Epithelial cell of proximal tubule (primary cell): ENCODE results near the gene CAMKK1. TPM values are rescaled to one million over a fixed set of nuclear protein-coding genes. Genes with fewer than 3 reads are reported as not detected.

Experiments
- DNase-seq: peaks from one replicate; pipeline ENCODE4 v3.0.0-alpha.2; 2011; ENCODE audit warnings: low read depth
- H3K4me3 ChIP-seq: 2 replicates; pipeline ENCODE4 v1.5.1; 2011; ENCODE audit warnings: low read depth, mild to moderate bottlenecking, low read length
- total RNA-seq: library from RNA; depleted of rRNA; stranded (reverse); fragments of >200 nt; gene quantifications from 2 replicates; pipeline ENCODE4 v1.2.3, GENCODE V29; 2015
- TF ChIP-seq, protein P1 (sequence below): conservative IDR thresholded peaks from 2 replicates; pipeline ENCODE4 v1.5.1; 2012; ENCODE audit warnings: low read depth, mild to moderate bottlenecking, low read length

The CAMKK1 gene
- total RNA-seq, 1 donor from 2014 or later, result 7.1 TPM

DNA sequence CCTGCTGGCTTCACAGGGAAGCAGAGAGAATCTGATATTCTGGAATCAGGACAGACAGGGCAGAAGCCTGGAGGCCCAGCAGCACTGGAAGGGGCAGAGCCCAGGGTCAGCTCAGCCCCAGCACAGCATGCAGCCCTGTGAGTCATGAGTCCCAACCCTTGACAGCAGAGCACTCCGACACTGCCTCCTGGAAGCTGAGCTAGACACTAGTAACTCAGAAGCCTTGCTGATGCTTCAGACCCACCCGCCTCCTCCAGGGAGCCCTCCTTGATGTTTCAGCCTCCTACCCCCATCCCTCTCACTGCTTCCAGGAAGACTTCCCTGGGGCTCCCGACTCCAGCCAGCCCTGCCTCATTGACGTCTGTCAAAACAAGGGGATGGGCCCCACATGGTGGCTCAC is 6.9 kb downstream of the CAMKK1 start:
- H3K4me3 ChIP-seq, result no peak overlapping the region
- TF ChIP-seq, protein P1, sequence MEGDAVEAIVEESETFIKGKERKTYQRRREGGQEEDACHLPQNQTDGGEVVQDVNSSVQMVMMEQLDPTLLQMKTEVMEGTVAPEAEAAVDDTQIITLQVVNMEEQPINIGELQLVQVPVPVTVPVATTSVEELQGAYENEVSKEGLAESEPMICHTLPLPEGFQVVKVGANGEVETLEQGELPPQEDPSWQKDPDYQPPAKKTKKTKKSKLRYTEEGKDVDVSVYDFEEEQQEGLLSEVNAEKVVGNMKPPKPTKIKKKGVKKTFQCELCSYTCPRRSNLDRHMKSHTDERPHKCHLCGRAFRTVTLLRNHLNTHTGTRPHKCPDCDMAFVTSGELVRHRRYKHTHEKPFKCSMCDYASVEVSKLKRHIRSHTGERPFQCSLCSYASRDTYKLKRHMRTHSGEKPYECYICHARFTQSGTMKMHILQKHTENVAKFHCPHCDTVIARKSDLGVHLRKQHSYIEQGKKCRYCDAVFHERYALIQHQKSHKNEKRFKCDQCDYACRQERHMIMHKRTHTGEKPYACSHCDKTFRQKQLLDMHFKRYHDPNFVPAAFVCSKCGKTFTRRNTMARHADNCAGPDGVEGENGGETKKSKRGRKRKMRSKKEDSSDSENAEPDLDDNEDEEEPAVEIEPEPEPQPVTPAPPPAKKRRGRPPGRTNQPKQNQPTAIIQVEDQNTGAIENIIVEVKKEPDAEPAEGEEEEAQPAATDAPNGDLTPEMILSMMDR, result no peak
- no peak for DNase-seq

DNA sequence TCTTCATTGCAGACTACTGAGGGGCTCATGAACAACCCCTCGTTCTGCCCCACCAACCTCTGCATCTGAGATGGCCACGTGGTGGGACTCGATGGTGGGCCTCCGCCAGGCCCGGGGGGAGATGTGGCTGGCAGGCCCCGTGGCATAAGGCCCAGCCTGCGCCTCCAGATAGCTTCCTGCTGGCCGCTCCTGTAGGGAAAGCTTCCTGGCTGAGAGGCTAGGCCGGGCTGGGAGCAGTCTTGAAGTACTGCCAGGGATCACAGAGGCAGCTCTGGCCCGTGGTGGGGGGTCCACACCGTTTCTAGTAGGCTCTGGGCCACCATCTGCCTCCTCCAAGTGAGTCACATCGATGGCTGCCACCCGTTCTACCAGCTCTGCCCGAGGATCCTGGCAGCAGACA is 7.6 kb downstream of the CAMKK1 start:
- DNase-seq, result no peak
- TF ChIP-seq, protein P1, result no peak
- no peak overlapping the region for H3K4me3 ChIP-seq

DNA sequence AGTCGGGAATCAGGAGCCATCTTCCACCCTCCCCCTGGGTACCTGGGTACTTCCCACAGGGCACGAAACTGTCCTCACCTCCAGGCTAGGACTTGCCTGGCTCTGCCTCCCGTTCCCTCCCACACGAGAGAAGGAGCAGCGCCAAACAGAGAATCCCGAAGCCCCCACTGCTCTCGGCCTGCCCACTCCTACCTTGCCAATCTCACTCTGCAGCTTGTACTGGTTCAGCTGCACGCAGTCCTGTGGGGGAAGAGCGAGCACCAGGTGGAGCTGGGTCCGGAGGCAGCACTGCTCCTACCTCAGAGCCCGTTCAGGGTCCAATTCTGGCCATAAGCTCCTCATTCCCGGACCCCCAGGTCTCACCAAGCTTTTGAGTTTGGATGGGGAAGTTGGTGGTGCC is 8.7 kb downstream of the CAMKK1 start:
- no peak for DNase-seq
- TF ChIP-seq, protein P1, result no peak
- H3K4me3 ChIP-seq, result no peak overlapping the region

DNA sequence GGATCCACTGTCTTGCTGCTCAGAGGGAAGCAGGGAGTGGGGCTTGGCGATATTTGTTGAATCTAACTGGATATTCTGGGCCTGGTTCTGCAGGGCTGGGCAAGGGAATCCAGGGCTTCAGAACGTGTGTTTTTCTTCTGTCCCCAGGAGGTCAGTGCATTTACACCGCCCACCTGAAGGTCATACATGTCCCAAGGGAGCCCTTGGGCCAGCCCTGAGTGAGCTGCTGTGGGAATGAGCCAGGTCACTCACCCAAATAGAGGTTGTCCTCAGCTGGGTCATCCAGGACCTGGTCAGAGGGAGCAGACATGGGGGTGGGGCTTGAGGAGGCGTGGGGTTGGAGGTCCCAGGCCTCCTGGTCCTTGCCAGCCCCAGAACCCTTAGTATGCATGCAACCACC is 10.6 kb downstream of the CAMKK1 start:
- TF ChIP-seq, protein P1, result no peak
- H3K4me3 ChIP-seq, result no peak overlapping the region
- no peak for DNase-seq

DNA sequence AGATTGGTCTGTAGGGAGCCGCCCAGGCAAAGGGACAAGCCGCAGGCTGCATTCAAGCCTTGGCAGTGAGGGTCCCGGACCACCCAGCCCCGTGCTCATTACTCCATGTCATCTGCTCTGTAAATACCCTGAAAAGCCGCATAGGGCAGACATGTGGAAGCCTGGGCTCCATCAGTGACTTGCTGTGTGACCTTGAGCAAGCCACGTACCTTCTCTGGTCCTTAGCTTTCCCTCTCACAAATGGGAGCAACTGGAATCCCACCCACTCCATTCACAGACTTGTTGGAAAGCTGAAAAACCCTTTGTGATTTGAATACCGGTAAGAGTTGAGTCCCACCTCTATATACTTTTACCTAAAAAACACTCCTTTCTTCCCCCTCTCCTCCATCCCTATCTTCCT is 11.9 kb downstream of the CAMKK1 start:
- H3K4me3 ChIP-seq, result no peak overlapping the region
- TF ChIP-seq, protein P1, result no peak
- DNase-seq, result no peak

DNA sequence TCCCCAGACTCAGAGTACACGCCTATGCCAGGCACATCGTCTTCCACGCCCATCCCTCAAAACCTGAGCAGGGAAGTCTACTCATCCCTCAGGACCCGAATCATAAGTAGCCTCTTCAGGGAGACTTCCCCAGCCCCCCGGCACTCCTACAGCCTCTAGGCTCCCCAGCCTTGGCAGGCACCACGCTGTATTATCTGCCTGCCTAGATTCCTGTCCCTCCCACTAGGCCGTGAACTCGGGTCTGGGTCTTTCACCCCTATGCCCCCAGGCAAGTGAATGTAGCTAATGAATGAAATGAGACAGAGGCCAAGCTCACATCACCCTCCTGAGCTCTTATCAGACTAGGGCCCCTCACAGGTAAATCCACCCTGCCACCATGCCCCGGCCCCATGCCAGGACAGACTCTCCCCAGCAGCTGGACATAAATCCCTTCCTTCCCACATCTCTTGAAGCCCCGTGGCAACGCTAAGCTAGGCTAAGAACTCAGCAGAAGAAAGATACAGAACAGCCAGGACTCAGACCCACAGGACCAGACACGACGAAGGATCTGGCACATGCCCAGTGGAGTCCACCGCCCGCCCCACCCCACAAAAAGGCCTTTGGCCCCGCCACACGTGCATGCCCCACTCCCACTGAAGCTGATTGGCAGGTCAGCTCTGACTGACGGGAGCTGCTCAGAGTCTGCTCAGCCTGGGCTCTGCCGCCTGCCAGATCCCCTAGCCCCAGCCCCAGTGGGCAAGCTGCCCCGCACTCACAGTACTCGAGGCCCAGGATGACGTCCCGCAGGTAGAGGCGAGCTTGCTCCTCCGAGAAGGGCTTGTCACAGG is 13.0 kb downstream of the CAMKK1 start:
- TF ChIP-seq, protein P1, result no peak
- DNase-seq, result no peak
- H3K4me3 ChIP-seq, result no peak overlapping the region

DNA sequence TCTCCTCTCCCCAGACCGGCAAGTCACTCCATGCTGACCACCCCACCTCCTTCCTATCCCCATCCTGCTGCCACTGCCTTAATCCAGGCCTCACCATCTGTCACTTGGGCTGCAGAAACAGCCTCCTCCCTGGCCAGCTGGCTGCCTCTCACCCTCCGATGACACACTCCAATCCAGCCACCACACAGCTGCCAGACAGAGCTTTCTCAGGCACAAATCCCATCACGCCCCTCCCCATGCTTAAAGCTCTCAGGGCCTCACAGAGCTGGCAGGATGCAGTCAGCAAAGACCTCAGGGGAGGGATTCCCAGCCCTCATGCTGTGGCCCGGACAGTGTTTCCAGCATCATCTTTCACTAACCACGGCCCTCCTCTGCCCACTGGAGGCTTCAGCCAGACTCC is 13.7 kb downstream of the CAMKK1 start:
- TF ChIP-seq, protein P1, result no peak
- no peak overlapping the region for H3K4me3 ChIP-seq
- no peak for DNase-seq
